Endodermal cell (in vitro differentiated cells): ENCODE results near the gene GNG12. TPM values are rescaled to one million over a fixed set of nuclear protein-coding genes. Genes with fewer than 3 reads are reported as not detected.

ENCODE experiments used
- DNase-seq: peaks from one replicate; pipeline ENCODE4 v3.0.0-alpha.2; 2017
- H3K27ac ChIP-seq: 2 replicates; pipeline ENCODE4 v1.5.1; 2013; ENCODE audit warnings: mild to moderate bottlenecking, low read depth, low read length, moderate library complexity
- H3K27me3 ChIP-seq: 2 replicates; pipeline ENCODE4 v1.6.1; 2013; ENCODE audit warnings: mild to moderate bottlenecking, low read length, moderate library complexity; ENCODE audit not compliant: insufficient read depth, control insufficient read depth, poor library complexity, severe bottlenecking
- H3K36me3 ChIP-seq: 2 replicates; pipeline ENCODE4 v1.7.0; 2013; ENCODE audit warnings: mild to moderate bottlenecking, low read length, moderate library complexity; ENCODE audit not compliant: control insufficient read depth, insufficient read depth
- H3K4me1 ChIP-seq: one replicate; pipeline ENCODE4 v1.7.0; 2013; ENCODE audit warnings: low read length; ENCODE audit not compliant: control insufficient read depth, insufficient read depth
- H3K4me3 ChIP-seq: 2 replicates; pipeline ENCODE4 v1.5.1; 2013; ENCODE audit warnings: mild to moderate bottlenecking, low read length, moderate library complexity
- H3K9ac ChIP-seq: 2 replicates; pipeline ENCODE4 v1.6.1; 2013; ENCODE audit warnings: mild to moderate bottlenecking, low read length, moderate library complexity; ENCODE audit not compliant: poor library complexity, severe bottlenecking; ENCODE audit errors: extremely low read depth
- H3K9me3 ChIP-seq: 2 replicates; pipeline ENCODE4 v1.6.1; 2013; ENCODE audit warnings: mild to moderate bottlenecking, low read length, moderate library complexity; ENCODE audit not compliant: control insufficient read depth
- H3K27ac Mint-ChIP-seq: 2 replicates; pipeline ENCODE4 v1.8.0; 2020; ENCODE audit warnings: mixed read lengths
- H3K27me3 Mint-ChIP-seq: 2 replicates; pipeline ENCODE4 v1.8.0; 2021; ENCODE audit warnings: mild to moderate bottlenecking, mixed read lengths; ENCODE audit not compliant: insufficient read depth
- H3K36me3 Mint-ChIP-seq: 2 replicates; pipeline ENCODE4 v1.8.0; 2020; ENCODE audit warnings: low read depth, mixed read lengths
- H3K4me1 Mint-ChIP-seq: 2 replicates; pipeline ENCODE4 v1.8.0; 2020; ENCODE audit warnings: mixed read lengths
- H3K4me3 Mint-ChIP-seq: 2 replicates; pipeline ENCODE4 v1.8.0; 2020; ENCODE audit warnings: mild to moderate bottlenecking, moderate library complexity, mixed read lengths
- H3K9me3 Mint-ChIP-seq: 2 replicates; pipeline ENCODE4 v1.8.0; 2020; ENCODE audit warnings: mild to moderate bottlenecking, mixed read lengths
- WGBS, 2 experiments: methylation state at CpG; one replicate each; pipeline versions ENCODE4 v1.1.5 to v1.1.7; 2013; ENCODE audit warnings: missing lambda C conversion rate in 2 of 2, mixed read lengths in 1 of 2; ENCODE audit not compliant: insufficient coverage in 1 of 2, insufficient read length in 1 of 2; 5-methylcytosine and 5-hydroxymethylcytosine counted together
- total RNA-seq, 2 donors: library from RNA; stranded (reverse); fragmentation: NEBNext Ultra II Directional in 1 of 2; extraction: Animal tissue kit (Norgen Biotek cat#: 25700) in 1 of 2; gene quantifications; 2 replicates in 1 of 2; 3 replicates in 1 of 2; pipeline ENCODE4 v1.2.1, GENCODE V29; 2021
- TF ChIP-seq, protein P1 (sequence below): fragments of 200-600 bp; sonication (generic); conservative IDR thresholded peaks from 2 replicates; pipeline ENCODE4 v1.5.0; 2021; ENCODE audit warnings: antibody characterized with exemption, mild to moderate bottlenecking

GNG12 gene
- total RNA-seq, 2 donors from 2014 or later = 7.7 to 9.2 TPM

DNA sequence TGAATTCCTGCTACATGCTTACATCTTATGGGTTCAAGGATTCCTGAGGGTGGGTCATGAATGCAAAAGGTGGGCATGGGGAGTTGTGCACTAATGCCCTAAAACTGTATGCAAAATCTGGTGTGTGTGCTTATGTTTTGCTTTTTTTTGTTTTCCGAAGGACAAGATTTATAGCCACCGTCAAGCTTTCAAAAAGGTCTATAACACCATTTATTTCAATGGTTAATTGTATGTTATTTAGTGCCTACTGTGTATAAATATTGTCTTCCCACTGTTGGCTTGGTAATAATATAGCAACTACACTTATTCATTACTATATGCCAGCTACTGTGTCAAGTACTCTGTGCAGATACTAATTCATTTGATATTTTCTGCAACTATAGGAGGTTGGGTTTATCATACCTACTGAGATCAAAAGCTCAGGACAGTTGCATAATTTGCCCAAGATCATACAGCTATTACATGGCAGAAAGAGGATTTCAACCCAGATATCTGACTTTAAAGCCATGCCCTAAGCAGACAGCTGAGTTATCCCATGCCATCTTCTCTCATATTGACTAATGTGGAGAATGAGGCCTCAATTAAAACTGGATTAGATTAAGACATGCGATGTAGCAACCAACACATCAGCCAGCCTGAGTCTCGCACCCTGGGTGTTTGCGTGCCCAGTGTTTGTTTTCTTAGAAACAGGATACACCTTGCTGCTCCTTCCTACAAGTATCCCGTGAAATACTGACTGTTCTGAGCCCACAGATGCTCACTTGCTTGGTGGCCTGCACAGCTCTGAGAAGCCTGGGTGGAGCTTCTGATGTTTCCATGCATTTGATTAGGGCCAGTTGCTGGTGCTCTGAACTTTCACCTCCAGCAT, 113.7 kb downstream of the GNG12 start:
- Histone ChIP-seq H3K36me3 (no peaks in the 10 kb centered on the region), H3K4me3 (no peak overlapping the region), H3K9me3 (no peaks in the 10 kb centered on the region), H3K27me3 (no peaks in the 10 kb centered on the region), H3K27ac (no peak overlapping the region), H3K9ac (no peak overlapping the region), H3K4me1 (peaks cover 33% of the 10 kb centered on the region)
- no peak overlapping the region for H3K4me3 Mint-ChIP-seq
- no peak for DNase-seq
- peaks cover 29% of the 10 kb centered on the region for H3K4me1 Mint-ChIP-seq
- H3K27ac Mint-ChIP-seq = no peak overlapping the region
- 82 to 92% methylated on average over 3 to 6 of the region's 6 CpGs for WGBS, 2 experiments
- no peaks in the 10 kb centered on the region for H3K36me3 Mint-ChIP-seq
- no peaks in the 10 kb centered on the region for H3K27me3 Mint-ChIP-seq
- H3K9me3 Mint-ChIP-seq = no peaks in the 10 kb centered on the region
- TF ChIP-seq, protein P1, sequence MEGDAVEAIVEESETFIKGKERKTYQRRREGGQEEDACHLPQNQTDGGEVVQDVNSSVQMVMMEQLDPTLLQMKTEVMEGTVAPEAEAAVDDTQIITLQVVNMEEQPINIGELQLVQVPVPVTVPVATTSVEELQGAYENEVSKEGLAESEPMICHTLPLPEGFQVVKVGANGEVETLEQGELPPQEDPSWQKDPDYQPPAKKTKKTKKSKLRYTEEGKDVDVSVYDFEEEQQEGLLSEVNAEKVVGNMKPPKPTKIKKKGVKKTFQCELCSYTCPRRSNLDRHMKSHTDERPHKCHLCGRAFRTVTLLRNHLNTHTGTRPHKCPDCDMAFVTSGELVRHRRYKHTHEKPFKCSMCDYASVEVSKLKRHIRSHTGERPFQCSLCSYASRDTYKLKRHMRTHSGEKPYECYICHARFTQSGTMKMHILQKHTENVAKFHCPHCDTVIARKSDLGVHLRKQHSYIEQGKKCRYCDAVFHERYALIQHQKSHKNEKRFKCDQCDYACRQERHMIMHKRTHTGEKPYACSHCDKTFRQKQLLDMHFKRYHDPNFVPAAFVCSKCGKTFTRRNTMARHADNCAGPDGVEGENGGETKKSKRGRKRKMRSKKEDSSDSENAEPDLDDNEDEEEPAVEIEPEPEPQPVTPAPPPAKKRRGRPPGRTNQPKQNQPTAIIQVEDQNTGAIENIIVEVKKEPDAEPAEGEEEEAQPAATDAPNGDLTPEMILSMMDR = no peak

DNA sequence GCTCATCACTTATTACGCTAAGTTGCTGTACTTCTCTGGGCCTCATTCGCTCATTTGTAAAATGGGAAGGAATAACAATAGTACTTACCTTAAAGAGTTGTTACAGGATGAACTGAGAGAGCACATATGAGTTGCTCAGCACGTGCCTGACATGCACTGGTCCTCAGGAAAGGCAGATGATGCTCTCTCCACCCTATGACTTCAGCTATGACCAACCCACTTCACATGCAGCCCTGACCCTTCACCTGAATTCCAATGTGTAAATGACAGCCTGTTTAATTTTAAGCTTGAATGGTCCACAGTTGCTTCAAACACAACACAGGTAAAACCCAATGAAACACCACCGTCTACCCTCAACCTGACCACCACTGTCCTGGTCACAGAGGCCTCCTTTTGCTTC, 115.4 kb downstream of the GNG12 start:
- no peak overlapping the region for H3K4me3 ChIP-seq
- no peak overlapping the region for H3K9ac ChIP-seq
- no peaks in the 10 kb centered on the region for H3K36me3 ChIP-seq
- 92% methylated on average over 3 to 4 of the region's 4 CpGs for WGBS, 2 experiments
- Mint-ChIP-seq H3K27me3 (no peaks in the 10 kb centered on the region), H3K4me3 (no peak overlapping the region), H3K9me3 (no peaks in the 10 kb centered on the region), H3K27ac (peak overlapping the region; percentile 60), H3K4me1 (peaks cover 46% of the 10 kb centered on the region), H3K36me3 (no peaks in the 10 kb centered on the region)
- H3K4me1 ChIP-seq = peaks cover 42% of the 10 kb centered on the region
- no peaks in the 10 kb centered on the region for H3K9me3 ChIP-seq
- no peak overlapping the region for H3K27ac ChIP-seq
- DNase-seq = no peak
- TF ChIP-seq, protein P1 = no peak
- H3K27me3 ChIP-seq = no peaks in the 10 kb centered on the region

- 92 to 98% methylated on average over 4 of the region's 4 CpGs for WGBS, 2 experiments
- no peak overlapping the region for H3K4me3 ChIP-seq
- Mint-ChIP-seq H3K4me1 (peaks cover 48% of the 10 kb centered on the region), H3K9me3 (no peaks in the 10 kb centered on the region), H3K27me3 (no peaks in the 10 kb centered on the region), H3K4me3 (no peak overlapping the region), H3K27ac (no peak overlapping the region), H3K36me3 (no peaks in the 10 kb centered on the region)
- no peaks in the 10 kb centered on the region for H3K9me3 ChIP-seq
- peaks cover 44% of the 10 kb centered on the region for H3K4me1 ChIP-seq
- no peak for DNase-seq
- TF ChIP-seq, protein P1 = no peak
- no peak overlapping the region for H3K27ac ChIP-seq
- no peak overlapping the region for H3K9ac ChIP-seq
- H3K36me3 ChIP-seq = no peaks in the 10 kb centered on the region
- no peaks in the 10 kb centered on the region for H3K27me3 ChIP-seq
Measured at GRCh38 chr1:67716800-67717199, 116.5 kb downstream of the GNG12 start.
